ENCODE data around the gene SKAP1. TPM values are rescaled to one million over a fixed set of nuclear protein-coding genes. Genes with fewer than 3 reads are reported as not detected.

The SKAP1 gene
- total and polyA plus RNA-seq, 2 of the 13 experiments (the other 11 are each of a cell fraction or from before 2014, with no cell fraction given): 0.21 TPM; not detected in 1

GRCh38 chr17:48244121-48244711 is 185.8 kb downstream of the SKAP1 start:
- WGBS (ENCODE audit: low lambda C conversion rate): 21% methylated on average over 3 of the region's 3 CpGs
- in situ Hi-C loops (cut with HindIII; ENCODE audit: extremely low pct_ligation_motif_present, low pct_unique_long_range_greater_than_20kb): no loop called here
- no TSS peak for BruUV-seq (replicated peaks)
- H3K27me3 ChIP-seq (ENCODE audit: control insufficient read depth in 1 of 2, insufficient read depth in 2 of 2, low read length in 2 of 2): peaks cover 0 to 13% of the 10 kb centered on the region in 2 experiments; a peak in 1 of 5 replicates
- ATAC-seq: no peak
- H3K36me3 ChIP-seq (replicated peaks in 1 of 2; ENCODE audit: control insufficient read depth in 1 of 2, insufficient read depth in 2 of 2, low read length in 2 of 2): no peaks in the 10 kb centered on the region
- CTCF ChIA-PET (ENCODE audit: low intra/inter-chr PET ratio, low total read pairs): no interaction called here
- no peak for TF ChIP-seq RFX5 (IDR thresholded peaks at IDR 0.05; ENCODE audit: low read depth, low read length)
- no peak for TF ChIP-seq TBP (CRISPR knock-in tag; IDR thresholded peaks at IDR 0.05)
- no peak for TF ChIP-seq SNAI1 (CRISPR knock-in tag; IDR thresholded peaks at IDR 0.05; ENCODE audit: borderline replicate concordance)
- TF ChIP-seq SSRP1 (CRISPR knock-in tag; IDR thresholded peaks at IDR 0.05): no peak
- no peak overlapping the region for H3K27ac ChIP-seq (ENCODE audit: extremely low read length, insufficient read depth, low read length)
- intact Hi-C loops (cut with micrococcal nuclease; ENCODE audit: unreplicated experiment): no loop called here
- H3K4me1 ChIP-seq (ENCODE audit: insufficient read depth, low read length): no peaks in the 10 kb centered on the region
- H4K20me1 ChIP-seq (ENCODE audit: insufficient read depth, low read length): no peaks in the 10 kb centered on the region
- no peaks in the 10 kb centered on the region for H3K79me2 ChIP-seq (ENCODE audit: insufficient read depth, low read length)
- POLR2A ChIA-PET: no interaction called here
- H3K4me3 ChIP-seq (replicated peaks in 1 of 3; ENCODE audit: insufficient read depth in 1 of 3, low read depth in 2 of 3, low read length in 3 of 3): no peak overlapping the region
- no peaks in the 10 kb centered on the region for H3K9me3 ChIP-seq (ENCODE audit: low read length)
- H3K9ac ChIP-seq (ENCODE audit: insufficient read depth, low read depth, low read length): no peak overlapping the region
- no peak for FAIRE-seq
- H3K4me2 ChIP-seq (ENCODE audit: low read depth, low read length): no peak overlapping the region
- DNase-seq (ENCODE audit: low spot score): no peak
- no peak overlapping the region for H2AFZ ChIP-seq (ENCODE audit: low read length)

- Histone ChIP-seq H3K36me3 (replicated peaks in 1 of 2; ENCODE audit: control insufficient read depth in 1 of 2, insufficient read depth in 2 of 2, low read length in 2 of 2) (no peaks in the 10 kb centered on the region), H3K4me3 (replicated peaks in 1 of 3; ENCODE audit: insufficient read depth in 1 of 3, low read depth in 2 of 3, low read length in 3 of 3) (no peak overlapping the region), H2AFZ (ENCODE audit: low read length) (no peak overlapping the region), H3K79me2 (ENCODE audit: insufficient read depth, low read length) (no peaks in the 10 kb centered on the region), H3K9ac (ENCODE audit: insufficient read depth, low read depth, low read length) (no peak overlapping the region), H4K20me1 (ENCODE audit: insufficient read depth, low read length) (no peaks in the 10 kb centered on the region), H3K27ac (ENCODE audit: extremely low read length, insufficient read depth, low read length) (no peak overlapping the region), H3K9me3 (ENCODE audit: low read length) (no peaks in the 10 kb centered on the region), H3K4me2 (ENCODE audit: low read depth, low read length) (no peak overlapping the region), H3K27me3 (ENCODE audit: control insufficient read depth in 1 of 2, insufficient read depth in 2 of 2, low read length in 2 of 2) (0 out of 5 replicates have a peak, but pooled peaks cover 0 to 4% of the 10 kb centered on the region in 2 experiments), H3K4me1 (ENCODE audit: insufficient read depth, low read length) (no peaks in the 10 kb centered on the region)
- intact Hi-C loops (cut with micrococcal nuclease; ENCODE audit: unreplicated experiment): no loop called here
- WGBS (ENCODE audit: low lambda C conversion rate): 17% methylated on average over 7 of the region's 7 CpGs
- ChIA-PET POLR2A (no interaction called here), CTCF (ENCODE audit: low intra/inter-chr PET ratio, low total read pairs) (no interaction called here)
- in situ Hi-C loops (cut with HindIII; ENCODE audit: extremely low pct_ligation_motif_present, low pct_unique_long_range_greater_than_20kb): no loop called here
- BruUV-seq (replicated peaks): no TSS peak
- ATAC-seq (no peak), FAIRE-seq (no peak), DNase-seq (ENCODE audit: low spot score) (no peak)
- TF ChIP-seq CAMTA2 (CRISPR knock-in tag; IDR thresholded peaks at IDR 0.05; ENCODE audit: borderline replicate concordance) (no peak), ZNF331 (CRISPR knock-in tag; IDR thresholded peaks at IDR 0.05) (no peak), SKI (IDR thresholded peaks at IDR 0.05; ENCODE audit: partially characterized antibody) (no peak), ASH2L (IDR thresholded peaks at IDR 0.05; ENCODE audit: insufficient read length, low read depth, low read length) (no peak), ZNF124 (CRISPR knock-in tag; IDR thresholded peaks at IDR 0.05) (no peak), SNAPC5 (CRISPR knock-in tag; IDR thresholded peaks at IDR 0.05; ENCODE audit: borderline replicate concordance) (no peak), CEBPB (IDR thresholded peaks at IDR 0.05; ENCODE audit: borderline replicate concordance, low read depth, low read length) (no peak), IRF9 (CRISPR knock-in tag; IDR thresholded peaks at IDR 0.05; ENCODE audit: borderline replicate concordance) (no peak), BRD4 (CRISPR knock-in tag; IDR thresholded peaks at IDR 0.05) (no peak), STAT5B (CRISPR knock-in tag; IDR thresholded peaks at IDR 0.05) (no peak)
Measured at GRCh38 chr17:48241770-48242497, 188.1 kb downstream of the SKAP1 start.

Data from HepG2 (cell line).